Osteoblast (primary cell): ENCODE measurements around the gene ARL6IP1. TPM values are rescaled to one million over a fixed set of nuclear protein-coding genes. Genes with fewer than 3 reads are reported as not detected.
A peak's percentile ranks its signal among the peaks of the same experiment; 100 is the strongest.

Experiments
- DNase-seq: peaks from one replicate; pipeline ENCODE4 v3.0.0; 2011; ENCODE audit warnings: low spot score, mixed read lengths; ENCODE audit not compliant: insufficient read length; ENCODE audit errors: missing footprints
- H2AFZ ChIP-seq: 2 replicates; pipeline ENCODE4 v1.6.0; 2011; ENCODE audit warnings: mild to moderate bottlenecking, low read length
- H3K27ac ChIP-seq: 2 replicates; pipeline ENCODE4 v1.5.1; 2011; ENCODE audit warnings: mild to moderate bottlenecking, low read depth, low read length, moderate library complexity
- H3K27me3 ChIP-seq: 2 replicates; pipeline ENCODE4 v1.6.0; 2012; ENCODE audit warnings: mild to moderate bottlenecking, control low read depth, inconsistent platforms, low read length, moderate library complexity; ENCODE audit not compliant: insufficient read depth
- H3K36me3 ChIP-seq: 2 replicates; pipeline ENCODE4 v1.5.1; 2011; ENCODE audit warnings: mild to moderate bottlenecking, low read length, control low read depth, moderate library complexity; ENCODE audit not compliant: insufficient read depth
- H3K4me1 ChIP-seq: 2 replicates; pipeline ENCODE4 v1.5.1; 2011; ENCODE audit warnings: mild to moderate bottlenecking, low read length, control low read depth, moderate library complexity; ENCODE audit not compliant: insufficient read depth
- H3K4me2 ChIP-seq: 2 replicates; pipeline ENCODE4 v1.6.0; 2011; ENCODE audit warnings: mild to moderate bottlenecking, low read length; ENCODE audit not compliant: insufficient read depth
- H3K4me3 ChIP-seq: fragments of 200-600 bp; sonication (generic); 3 replicates; pipeline ENCODE4 v1.5.1; 2012; ENCODE audit warnings: mild to moderate bottlenecking, low read length, inconsistent platforms; ENCODE audit not compliant: insufficient read depth
- H3K79me2 ChIP-seq: 2 replicates; pipeline ENCODE4 v1.6.0; 2012; ENCODE audit warnings: mild to moderate bottlenecking, low read length, control low read depth, inconsistent platforms; ENCODE audit not compliant: insufficient read depth
- H3K9me3 ChIP-seq: 2 replicates; pipeline ENCODE4 v1.5.1; 2011; ENCODE audit warnings: low read depth, low read length, control low read depth
- H4K20me1 ChIP-seq: 2 replicates; pipeline ENCODE4 v1.6.0; 2012; ENCODE audit warnings: mild to moderate bottlenecking, low read length, control low read depth; ENCODE audit not compliant: insufficient read depth
- CTCF ChIP-seq: IDR thresholded peaks from 2 replicates; pipeline ENCODE4 v1.5.1; 2011; ENCODE audit warnings: mild to moderate bottlenecking, low read depth, low read length, moderate library complexity; ENCODE audit errors: extremely low read depth
- total RNA-seq: library from RNA; depleted of rRNA; stranded (reverse); fragments of >200 nt; gene quantifications from 2 replicates; pipeline ENCODE4 v1.2.3, GENCODE V29; 2012

Gene ARL6IP1
- total RNA-seq, 1 donor = 113 TPM

GRCh38 chr16:18804540-18804939 is 3.2 kb upstream of the ARL6IP1 start:
- Histone ChIP-seq H3K27me3 (no peaks in the 10 kb centered on the region), H3K4me2 (peak overlapping the region; percentile 41), H3K27ac (peak overlapping the region; percentile 63), H3K4me3 (no peak overlapping the region), H2AFZ (no peak overlapping the region), H4K20me1 (peaks cover 12% of the 10 kb centered on the region), H3K4me1 (peaks cover 24% of the 10 kb centered on the region), H3K9me3 (no peaks in the 10 kb centered on the region), H3K79me2 (peaks cover 30% of the 10 kb centered on the region), H3K36me3 (peaks cover 17% of the 10 kb centered on the region)
- DNase-seq = no peak
- no peak for TF ChIP-seq CTCF

GRCh38 chr16:18803569-18804462 is 2.5 kb upstream of the ARL6IP1 start:
- TF ChIP-seq CTCF = no peak
- peak overlapping the region; percentile 41 for H3K4me2 ChIP-seq

GRCh38 chr16:18802767-18803343 is 1.5 kb upstream of the ARL6IP1 start:
- H3K36me3 ChIP-seq = peaks cover 12% of the 10 kb centered on the region

More at GRCh38 chr16:18803569-18804462, 2.5 kb upstream of the ARL6IP1 start:
- Histone ChIP-seq H3K36me3 (peaks cover 10% of the 10 kb centered on the region), H2AFZ (no peak overlapping the region), H3K79me2 (peaks cover 37% of the 10 kb centered on the region), H3K27ac (peak overlapping the region; percentile 63), H3K27me3 (no peaks in the 10 kb centered on the region), H3K4me3 (no peak overlapping the region), H4K20me1 (peaks cover 17% of the 10 kb centered on the region), H3K9me3 (no peaks in the 10 kb centered on the region), H3K4me1 (peaks cover 30% of the 10 kb centered on the region)
- no peak for DNase-seq

More at GRCh38 chr16:18802767-18803343, 1.5 kb upstream of the ARL6IP1 start:
- Histone ChIP-seq H2AFZ (no peak overlapping the region), H3K4me1 (peaks cover 38% of the 10 kb centered on the region), H3K79me2 (peaks cover 47% of the 10 kb centered on the region), H3K9me3 (no peaks in the 10 kb centered on the region), H3K27ac (no peak overlapping the region), H4K20me1 (peaks cover 21% of the 10 kb centered on the region), H3K4me2 (no peak overlapping the region), H3K27me3 (no peaks in the 10 kb centered on the region), H3K4me3 (no peak overlapping the region)
- DNase-seq = no peak
- TF ChIP-seq CTCF = no peak
